ENCODE measurements around the gene CAMK2A.

Gene CAMK2A

DNA sequence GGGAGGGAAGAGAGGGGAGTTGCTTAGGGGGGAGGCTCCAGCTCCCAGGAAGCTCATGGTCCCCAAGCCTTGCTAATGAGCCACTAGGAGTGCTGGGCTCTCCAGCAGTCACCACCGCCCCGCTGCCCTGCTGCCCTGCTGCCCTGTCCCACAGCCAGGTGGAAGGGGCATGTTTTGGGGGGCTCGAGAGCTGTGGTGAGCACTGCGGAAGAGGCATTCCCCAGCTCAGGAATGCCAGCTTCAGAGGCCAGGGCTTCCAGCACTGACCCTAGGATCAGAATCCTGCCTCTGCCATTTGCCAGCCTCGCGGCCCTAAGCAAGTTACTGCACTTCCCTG is 82.8 kb downstream of the CAMK2A start:
- TF ChIP-seq, protein P1, sequence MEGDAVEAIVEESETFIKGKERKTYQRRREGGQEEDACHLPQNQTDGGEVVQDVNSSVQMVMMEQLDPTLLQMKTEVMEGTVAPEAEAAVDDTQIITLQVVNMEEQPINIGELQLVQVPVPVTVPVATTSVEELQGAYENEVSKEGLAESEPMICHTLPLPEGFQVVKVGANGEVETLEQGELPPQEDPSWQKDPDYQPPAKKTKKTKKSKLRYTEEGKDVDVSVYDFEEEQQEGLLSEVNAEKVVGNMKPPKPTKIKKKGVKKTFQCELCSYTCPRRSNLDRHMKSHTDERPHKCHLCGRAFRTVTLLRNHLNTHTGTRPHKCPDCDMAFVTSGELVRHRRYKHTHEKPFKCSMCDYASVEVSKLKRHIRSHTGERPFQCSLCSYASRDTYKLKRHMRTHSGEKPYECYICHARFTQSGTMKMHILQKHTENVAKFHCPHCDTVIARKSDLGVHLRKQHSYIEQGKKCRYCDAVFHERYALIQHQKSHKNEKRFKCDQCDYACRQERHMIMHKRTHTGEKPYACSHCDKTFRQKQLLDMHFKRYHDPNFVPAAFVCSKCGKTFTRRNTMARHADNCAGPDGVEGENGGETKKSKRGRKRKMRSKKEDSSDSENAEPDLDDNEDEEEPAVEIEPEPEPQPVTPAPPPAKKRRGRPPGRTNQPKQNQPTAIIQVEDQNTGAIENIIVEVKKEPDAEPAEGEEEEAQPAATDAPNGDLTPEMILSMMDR (IDR thresholded peaks at IDR 0.05; ENCODE audit: borderline replicate concordance, insufficient read depth, low read depth, low read length) = no peak
- no peak overlapping the region for H3K4me3 ChIP-seq (ENCODE audit: low read depth, low read length)

DNA sequence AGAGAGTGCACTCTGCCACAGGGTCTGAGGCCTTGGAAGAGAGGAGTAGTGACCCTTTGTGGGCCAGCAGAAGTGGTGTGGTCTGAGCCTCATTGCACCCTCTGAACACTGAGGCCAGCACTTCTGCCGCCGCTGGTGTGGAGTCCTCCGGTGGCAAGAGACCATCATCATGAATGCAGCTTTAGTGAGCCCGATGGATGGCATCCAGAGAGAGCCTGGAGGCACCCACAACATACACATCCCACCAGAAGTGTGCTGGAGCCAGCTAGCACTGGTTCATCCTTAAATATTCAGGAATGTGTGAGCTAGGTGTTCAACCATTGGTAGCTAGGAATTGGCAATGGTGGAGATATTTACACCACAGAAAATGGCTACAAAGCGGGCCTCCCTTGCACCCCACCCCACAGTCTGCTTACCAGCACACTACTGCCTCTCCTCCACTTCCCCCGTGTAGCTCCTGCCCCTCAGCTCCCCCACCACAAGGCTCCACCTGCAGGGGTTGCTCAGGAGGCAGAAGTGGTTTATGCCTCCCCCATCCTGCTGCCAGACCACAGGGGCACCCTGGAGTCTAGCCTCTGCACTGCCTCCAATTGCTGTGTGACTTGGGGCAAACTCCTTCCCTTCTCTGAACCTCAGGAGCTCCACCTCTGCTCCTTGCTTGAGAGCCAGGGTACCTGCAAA is 83.3 kb downstream of the CAMK2A start:
- TF ChIP-seq, protein P1 (IDR thresholded peaks at IDR 0.05; ENCODE audit: borderline replicate concordance, insufficient read depth, low read depth, low read length) = no peak
- H3K4me3 ChIP-seq (ENCODE audit: low read depth, low read length) = no peak overlapping the region

DNA sequence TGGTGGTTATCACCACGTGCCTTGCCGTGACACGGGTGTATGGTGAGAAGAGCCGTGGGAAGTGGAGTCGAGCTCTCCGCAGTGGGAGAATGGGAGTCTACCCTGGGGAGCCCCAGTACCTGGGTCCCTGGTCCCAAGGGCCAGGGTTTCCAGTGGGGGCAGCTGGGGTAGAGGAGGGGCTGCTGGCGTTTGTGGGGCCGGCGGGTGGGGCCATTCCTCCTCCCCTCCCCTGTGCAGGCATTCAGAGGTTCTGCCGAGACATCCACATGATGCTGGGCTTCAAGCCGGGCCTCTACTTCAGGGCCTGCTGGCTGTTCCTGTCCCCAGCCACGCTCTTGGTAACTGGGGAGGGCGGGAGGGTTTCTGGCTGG is 85.0 kb downstream of the CAMK2A start:
- TF ChIP-seq, protein P1 (IDR thresholded peaks at IDR 0.05; ENCODE audit: borderline replicate concordance, insufficient read depth, low read depth, low read length) = no peak
- H3K4me3 ChIP-seq (ENCODE audit: low read depth, low read length) = no peak overlapping the region

DNA sequence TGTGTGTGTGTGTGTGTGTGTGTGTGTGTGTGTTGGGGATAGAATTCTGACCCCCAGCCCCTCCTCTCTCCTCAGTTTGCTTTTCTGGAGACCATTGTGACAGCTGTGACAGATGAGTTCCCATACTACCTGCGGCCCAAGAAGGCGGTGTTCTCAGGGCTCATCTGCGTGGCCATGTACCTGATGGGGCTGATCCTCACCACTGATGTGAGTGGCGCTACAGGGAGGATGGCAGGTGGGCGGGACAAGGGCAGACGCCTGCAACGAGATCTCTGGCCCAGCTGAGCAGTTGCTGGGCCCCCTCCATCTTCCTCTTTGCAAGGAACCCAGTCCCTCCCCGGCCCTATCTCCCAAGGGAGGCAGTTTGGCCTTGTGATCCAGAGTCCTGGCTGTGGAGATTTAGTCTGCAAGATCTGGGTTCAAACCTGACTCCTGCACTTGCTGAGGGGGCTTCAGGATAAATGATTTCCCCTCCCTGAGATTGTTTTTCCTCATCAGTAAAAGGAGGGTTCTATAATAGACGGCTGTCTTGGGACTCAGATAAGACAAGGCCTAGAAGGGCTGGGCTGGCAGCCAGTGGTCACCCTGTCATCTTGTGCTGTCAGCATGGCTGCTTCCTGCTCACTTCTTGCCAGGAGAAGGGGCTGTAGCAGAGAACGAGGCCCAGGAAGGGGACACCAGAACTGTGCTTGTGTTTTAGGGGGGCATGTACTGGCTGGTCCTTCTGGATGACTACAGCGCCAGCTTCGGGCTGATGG is 85.6 kb downstream of the CAMK2A start:
- TF ChIP-seq, protein P1 (IDR thresholded peaks at IDR 0.05; ENCODE audit: borderline replicate concordance, insufficient read depth, low read depth, low read length) = no peak
- no peak overlapping the region for H3K4me3 ChIP-seq (ENCODE audit: low read depth, low read length)

DNA sequence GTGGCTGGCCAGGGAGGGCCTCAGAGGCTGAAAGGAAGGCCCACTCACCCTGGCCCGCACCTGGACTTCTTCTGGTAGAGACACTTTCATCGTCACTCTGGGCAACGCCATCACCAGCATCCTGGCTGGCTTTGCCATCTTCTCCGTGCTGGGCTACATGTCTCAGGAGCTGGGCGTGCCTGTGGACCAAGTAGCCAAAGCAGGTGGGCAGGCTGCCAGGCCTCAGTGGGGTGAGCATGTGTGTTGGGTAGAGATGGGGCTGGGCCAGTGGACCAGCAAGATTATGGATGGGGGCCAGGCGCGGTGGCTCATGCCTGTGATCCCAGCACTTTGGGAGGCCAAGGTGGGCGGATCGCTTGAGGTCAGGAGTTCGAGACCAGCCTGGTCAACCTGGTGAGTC is 87.1 kb downstream of the CAMK2A start:
- no peak overlapping the region for H3K4me3 ChIP-seq (ENCODE audit: low read depth, low read length)
- TF ChIP-seq, protein P1 (IDR thresholded peaks at IDR 0.05; ENCODE audit: borderline replicate concordance, insufficient read depth, low read depth, low read length) = no peak

DNA sequence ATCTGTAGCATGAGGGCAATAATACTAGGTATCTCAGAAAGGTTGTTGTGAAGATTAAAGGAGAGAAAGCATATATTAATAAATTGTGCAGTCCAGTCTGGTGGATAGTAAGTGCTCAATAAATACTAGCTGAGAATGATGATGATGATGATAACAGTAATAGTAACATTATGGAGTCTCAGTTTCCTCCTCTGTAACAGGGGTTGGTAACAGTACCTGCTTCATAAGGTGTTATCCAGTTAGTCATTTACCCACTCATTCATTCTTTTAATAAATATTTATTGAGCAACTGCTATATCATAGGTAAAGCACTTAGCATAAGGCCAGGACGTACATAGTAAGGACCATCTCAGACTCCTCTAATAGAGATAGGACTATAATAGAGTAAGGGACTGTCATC is 92.1 kb downstream of the CAMK2A start:
- TF ChIP-seq, protein P1 (IDR thresholded peaks at IDR 0.05; ENCODE audit: borderline replicate concordance, insufficient read depth, low read depth, low read length) = no peak
- no peak overlapping the region for H3K4me3 ChIP-seq (ENCODE audit: low read depth, low read length)

DNA sequence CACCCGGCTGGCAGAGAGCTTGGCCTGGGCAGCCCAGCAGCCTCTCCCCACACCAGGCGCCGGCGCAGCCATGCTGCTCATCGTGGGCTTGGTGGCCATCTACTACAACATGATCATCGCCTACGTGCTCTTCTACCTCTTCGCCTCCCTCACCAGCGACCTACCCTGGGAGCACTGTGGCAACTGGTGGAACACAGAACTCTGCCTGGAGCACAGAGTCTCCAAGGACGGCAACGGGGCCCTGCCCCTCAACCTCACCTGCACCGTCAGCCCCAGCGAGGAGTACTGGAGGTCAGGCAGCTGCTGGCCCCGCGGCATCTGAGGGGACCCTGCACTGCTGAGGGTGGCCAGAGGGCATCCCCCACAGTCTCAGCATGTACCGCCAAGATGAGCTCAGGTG is 92.6 kb downstream of the CAMK2A start:
- TF ChIP-seq, protein P1 (IDR thresholded peaks at IDR 0.05; ENCODE audit: borderline replicate concordance, insufficient read depth, low read depth, low read length) = no peak
- H3K4me3 ChIP-seq (ENCODE audit: low read depth, low read length) = no peak overlapping the region

All from GM12875 (cell line).